ENCODE measurements around the gene ZNF69.
"Not testable (repeated sequence)": the region's sequence is repeated elsewhere in the genome, so short reads cannot be mapped to it uniquely, and the experiment has no call there.

The ZNF69 gene

DNA sequence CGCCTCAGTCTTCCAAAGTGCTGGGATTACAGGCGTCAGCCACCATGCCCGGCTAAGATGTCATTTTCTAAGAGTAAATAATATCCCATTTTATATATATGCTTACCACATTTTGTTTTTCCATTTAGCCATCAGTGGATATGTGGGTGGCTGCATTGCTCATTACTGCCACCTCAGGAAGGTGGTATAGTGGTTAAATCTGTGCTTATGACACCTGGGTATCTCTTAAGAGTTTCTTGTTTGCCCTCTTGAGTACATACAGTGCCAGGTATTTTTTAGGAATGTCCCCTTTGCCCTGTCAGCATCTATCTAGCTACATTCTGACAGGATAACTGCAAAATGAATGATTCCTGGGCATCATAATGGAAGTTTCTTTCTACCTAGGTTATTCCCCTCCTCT is 14.6 kb downstream of the ZNF69 start:
- DNase-seq = no peak

DNA sequence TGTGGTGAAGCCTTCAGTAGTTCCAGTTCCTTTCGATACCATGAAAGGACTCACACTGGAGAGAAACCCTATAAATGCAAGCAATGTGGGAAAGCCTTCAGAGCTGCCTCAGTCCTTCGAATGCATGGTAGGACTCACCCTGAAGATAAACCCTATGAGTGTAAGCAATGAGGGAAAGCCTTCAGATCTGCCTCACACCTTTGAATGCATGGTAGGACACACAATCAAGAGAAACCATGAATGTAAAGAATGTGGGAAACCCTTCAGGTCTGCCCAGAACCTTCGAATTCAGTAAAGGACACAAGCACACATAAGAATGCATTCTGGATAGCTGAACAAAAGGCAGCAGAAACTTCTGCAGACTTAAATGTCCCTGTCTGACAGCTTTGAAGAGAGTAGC is 18.3 kb downstream of the ZNF69 start:
- no peak for DNase-seq

DNA sequence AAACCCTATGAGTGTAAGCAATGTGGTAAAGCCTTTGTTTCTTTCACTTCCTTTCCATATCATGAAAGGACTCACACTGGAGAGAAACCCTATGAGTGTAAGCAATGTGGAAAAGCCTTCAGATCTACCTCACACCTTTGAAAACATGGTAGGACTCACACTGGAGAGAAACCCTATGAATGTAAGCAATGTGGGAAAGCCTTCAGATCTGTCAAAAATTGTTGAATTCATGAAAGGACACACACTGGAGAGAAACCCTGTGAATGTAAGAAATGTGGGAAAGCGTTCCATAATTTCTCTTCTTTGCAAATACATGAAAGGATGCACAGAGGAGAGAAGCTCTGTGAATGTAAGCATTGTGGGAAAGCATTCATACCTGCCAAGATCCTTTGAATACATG is 24.4 kb downstream of the ZNF69 start:
- not testable (repeated sequence) for DNase-seq

DNA sequence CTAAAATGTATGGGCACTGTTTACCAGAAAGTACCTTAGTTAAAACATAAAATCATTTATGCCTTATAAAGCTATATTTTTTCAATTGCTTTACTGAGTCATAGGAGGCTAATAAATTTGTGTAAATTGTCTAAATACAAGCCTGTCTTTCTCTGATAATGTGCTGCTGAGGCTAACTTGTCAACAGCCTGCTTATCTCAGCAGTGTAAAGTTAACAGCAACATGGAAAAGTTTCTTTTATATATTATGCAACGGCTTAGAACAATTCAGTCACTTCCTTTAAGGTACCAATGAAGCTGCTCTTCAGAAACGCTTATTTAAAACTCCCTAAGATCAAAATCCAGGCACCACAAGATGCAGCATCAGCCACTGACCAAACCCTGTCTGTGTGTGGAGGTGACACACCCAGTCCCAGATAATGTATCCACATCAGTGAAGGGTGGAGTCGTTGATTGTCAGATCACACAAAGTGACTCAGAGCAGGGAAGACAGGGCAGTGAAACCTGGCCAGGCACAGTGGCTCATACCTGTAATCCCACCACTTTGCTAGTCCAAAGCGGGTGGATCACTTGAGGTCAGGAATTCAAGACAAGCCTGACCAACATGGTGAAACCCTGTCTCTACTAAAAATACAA is 27.0 kb downstream of the ZNF69 start:
- DNase-seq = not testable (repeated sequence)

DNA sequence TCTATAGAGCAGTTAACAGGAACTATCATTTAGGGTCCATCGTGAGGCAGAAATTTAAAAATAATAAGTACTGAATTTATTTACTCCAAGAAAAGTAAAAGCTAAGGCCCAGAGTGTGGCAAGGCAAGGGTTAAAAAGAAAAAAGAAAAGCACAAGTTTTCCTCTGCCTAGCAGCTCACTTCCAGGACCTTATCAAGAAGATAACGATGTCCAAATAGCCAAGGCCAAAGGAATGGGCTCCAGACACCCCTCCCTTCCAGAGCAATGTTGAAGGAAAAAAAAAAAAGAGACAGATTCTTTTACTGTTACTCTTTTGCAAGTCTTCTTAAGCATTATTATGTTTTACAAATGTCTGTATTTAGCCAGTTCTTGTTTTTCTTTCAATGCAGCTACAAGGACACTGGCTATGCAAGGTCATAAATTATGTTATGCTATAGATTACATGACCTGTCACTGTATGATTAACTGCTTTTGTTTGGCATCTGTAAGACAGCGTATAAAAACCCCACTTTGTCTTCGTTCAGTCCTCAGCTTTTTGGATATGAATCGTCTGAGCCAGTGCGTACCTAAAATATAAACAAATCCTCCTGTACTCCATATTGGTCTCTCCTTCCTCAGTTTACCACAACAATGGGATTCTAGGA is 34.4 kb downstream of the ZNF69 start:
- no peak for DNase-seq

DNA sequence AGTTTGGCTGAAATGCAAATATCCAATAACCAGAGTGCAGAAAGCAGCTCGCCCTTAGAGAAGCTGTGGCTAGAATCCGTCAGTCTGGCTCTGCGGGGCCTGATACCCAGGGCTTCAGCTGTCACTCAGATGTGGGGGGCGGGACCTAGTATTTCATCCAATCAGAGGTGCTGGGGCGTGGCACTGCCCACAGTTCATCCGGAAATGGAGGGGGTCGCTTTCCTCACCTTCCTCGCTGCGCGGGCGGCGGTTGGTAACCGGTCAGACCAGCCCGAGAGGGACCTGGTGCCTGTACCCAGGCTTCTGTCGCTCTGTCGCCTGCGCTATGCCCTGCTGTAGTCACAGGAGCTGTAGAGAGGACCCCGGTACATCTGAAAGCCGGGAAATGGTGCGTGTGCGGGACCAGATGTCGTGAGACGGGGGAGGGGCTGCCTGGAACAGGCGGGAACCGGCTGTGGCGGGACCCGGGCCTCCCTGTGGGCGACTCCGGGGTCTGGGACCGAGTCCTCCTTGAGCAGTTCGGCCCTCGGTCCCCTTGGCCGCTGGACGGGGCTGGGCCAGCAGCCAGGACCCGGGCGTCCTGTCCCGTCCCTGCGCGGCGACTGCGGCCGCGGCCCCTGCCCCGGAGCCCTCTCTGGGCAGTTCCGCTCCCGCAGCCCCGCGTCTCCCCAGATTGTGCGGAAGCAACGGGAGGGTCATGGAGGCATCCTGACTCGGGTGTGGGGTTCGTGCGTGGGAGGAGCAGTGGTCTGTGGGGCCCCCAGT is 37.5 kb downstream of the ZNF69 start, which contains the start of gene ZNF700:
ZNF700 (plus strand) TSS at position 222 of the 765 bp plus-strand sequence; CDS start at position 326, 104 bp downstream.
- peak; percentile 92 for DNase-seq

DNA sequence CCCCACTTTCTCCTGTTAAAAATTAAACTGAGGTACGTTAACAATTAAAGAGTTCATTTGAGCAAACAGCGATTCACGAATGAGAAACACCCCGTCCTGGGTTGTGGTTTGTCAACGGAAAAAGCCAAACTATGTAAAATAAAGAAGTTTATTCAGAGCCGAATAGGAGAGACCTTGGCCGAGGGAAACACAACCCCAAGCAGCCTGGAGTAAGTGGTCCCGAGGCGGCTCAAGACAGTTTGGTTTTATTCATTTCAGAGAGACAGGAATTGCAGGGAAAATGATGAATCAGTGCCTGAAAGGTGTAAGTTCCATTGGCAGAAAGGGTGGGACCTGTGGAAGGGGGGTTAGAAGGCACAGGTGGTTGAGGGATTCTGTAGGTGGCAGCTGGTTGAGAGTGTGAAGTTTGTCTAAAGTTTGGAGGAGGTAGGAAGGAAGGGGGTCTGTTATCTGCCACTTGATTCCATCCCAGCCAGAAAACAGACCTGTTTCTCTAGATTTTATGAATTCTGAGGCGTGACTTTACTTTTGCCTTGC is 38.1 kb downstream of the ZNF69 start:
- DNase-seq = not testable (repeated sequence)

DNA sequence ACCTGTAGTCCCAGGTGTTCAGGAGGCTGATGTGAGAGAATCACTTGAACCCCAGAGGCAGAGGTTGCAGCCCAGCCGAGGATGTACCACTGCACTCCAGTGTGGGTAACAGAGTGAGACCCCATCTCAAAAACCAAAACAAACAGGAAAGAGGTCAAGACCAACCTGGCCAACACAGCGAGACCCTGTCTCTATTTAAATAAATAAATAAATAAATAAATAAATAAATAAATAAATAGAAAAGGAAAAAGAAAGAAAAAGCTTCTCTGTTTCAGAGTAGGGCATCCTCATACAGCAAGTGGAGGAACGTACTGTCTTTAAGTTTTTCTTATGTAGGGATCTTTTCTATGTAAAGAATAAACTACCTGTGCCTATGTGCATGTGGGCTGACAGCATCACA is 39.6 kb downstream of the ZNF69 start:
- DNase-seq = no peak

DNA sequence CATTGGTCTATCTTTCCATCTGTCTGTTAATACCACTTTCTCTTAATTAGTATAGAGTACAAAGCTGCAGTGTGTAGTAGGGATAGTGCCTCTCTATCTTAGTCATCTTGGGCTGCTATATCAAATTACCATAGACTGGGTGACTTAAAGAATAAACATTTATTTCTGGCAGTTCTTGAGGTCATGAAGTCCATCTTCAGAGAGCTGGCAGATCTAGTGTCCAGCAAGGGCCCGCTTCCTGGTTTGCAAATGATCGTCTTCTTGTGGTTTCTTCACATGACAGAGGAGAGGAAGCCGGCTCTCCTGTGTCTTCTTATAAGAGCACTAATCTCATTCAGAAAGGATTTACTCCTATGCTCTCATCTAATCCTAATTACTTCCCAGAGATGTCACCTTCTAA is 43.5 kb downstream of the ZNF69 start:
- DNase-seq = no peak

DNA sequence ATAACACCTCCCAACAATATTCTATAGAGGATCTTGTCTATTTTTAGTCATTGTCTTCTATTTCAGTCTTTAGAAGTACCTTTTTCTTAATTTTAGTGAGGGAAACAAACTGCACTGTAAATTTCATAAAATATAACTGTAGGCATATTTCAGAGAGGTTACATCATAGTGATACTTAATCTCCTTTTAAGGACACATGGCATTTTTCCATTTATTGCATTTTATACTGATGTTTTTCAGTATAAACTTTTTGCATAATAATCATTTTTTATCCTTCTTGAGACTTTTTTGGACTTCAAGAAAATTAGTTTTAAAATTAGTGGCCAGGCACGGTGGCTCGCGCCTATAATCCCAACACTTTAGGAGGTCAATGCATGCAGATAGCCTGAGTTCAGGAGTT is 43.9 kb downstream of the ZNF69 start:
- no peak for DNase-seq

DNA sequence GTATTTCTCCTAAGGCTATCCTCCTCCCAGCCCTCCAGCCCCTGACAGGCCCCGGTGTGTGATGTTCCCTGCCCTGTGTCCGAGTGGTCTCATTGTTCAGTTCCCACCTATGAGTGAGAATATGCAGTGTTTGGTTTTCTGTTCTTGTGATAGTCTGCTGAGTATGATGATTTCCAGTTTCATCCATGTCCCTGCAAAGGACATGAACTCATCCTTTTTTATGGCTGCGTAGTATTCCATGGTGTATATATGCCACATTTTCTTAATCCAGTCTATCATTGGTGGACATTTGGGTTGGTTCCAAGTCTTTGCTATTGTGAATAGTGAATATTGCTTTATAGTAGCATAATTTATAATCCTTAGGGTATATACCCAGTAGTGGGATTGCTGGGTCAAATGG is 48.2 kb downstream of the ZNF69 start:
- not testable (repeated sequence) for DNase-seq

DNA sequence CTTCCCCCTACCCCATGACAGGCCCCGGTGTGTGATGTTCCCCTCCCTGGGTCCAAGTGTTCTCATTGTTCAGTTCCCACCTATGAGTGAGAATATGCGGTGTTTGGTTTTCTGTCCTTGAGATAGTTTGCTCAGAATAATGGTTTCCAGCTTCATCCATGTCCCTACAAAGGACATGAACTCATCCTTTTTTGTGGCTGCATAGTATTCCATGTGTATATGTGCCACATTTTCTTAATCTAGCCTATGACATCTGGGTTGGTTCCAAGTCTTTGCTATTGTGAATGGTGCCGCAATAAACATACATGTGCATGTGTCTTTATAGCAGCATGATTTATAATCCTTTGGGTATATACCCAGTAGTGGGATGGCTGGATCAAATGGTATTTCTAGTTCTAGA is 50.8 kb downstream of the ZNF69 start:
- not testable (repeated sequence) for DNase-seq

DNA sequence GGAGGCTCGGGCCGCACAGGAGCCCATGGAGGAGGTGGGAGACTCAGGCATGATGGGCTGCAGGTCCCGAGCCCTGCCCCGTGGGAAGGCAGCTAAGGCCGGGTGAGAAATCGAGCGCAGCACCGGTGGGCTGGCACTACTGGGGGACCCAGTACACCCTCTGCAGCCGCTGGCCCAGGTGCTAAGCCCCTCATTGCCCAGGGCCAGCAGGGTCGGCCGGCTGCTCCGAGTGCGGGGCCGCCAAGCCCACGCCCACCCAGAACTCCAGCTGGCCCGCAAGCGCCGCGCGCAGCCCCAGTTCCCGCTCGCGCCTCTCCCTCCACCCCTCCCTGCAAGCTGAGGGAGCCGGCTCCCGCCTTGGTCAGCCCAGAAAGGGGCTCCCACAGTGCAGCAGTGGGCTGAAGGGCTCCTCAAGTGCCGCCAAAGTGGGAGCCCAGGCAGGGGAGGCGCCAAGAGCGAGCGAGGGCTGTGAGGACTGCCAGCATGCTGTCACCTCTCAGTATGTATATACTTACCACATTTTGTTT is 53.8 kb downstream of the ZNF69 start:
- DNase-seq = not testable (repeated sequence)

DNA sequence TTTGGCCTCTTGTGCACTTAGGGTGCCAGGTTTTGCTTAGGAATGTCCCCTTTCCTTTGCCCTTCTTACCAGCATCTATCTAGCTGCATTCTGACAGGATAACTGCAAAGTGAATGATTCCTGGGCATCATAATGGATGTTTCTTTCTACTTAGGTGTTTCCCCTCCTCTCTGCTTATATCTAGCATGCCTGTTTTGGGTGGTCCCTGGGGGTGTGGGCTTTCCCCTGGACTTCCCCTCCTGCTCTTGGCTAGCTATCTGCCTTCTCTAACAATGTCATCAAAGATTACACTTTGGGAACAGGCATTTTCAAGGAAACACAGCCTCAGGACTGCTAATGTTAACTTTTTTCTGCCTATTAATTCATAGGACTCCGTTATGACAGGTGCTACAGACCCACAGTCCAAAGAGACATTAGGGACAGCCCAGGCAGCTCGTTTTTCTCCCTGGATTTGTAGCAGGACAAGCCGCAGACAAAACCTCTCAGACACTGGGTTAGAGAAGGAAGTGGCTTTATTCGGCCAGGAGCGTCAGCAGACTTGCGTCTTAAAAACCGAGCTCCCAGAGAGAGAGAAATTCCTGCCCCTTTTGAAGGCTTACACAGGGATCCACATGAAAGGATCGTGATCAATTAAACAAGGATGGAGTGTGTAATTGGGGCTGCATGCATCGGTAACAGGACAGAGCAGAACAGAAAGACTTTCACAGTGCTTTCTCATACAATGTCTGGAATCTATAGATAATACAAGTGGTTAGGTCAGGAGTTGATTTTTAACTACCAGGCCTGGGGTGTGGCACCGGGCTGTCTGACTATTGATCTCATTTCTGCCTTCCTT is 54.6 kb downstream of the ZNF69 start:
- DNase-seq = no peak

DNA sequence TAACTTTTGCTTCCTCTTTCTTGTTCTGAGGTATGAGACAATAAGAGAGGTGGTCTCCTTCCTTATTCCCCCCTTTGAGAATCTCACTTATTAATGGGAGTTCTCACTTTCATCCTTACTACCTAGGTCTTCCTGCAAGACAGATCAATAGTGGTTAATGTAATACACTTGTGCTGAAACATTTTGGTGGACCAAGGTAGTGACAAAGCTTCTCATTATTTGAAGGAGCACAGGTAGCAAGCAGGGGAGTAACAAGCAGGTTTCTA is 55.2 kb downstream of the ZNF69 start:
- DNase-seq = no peak

DNA sequence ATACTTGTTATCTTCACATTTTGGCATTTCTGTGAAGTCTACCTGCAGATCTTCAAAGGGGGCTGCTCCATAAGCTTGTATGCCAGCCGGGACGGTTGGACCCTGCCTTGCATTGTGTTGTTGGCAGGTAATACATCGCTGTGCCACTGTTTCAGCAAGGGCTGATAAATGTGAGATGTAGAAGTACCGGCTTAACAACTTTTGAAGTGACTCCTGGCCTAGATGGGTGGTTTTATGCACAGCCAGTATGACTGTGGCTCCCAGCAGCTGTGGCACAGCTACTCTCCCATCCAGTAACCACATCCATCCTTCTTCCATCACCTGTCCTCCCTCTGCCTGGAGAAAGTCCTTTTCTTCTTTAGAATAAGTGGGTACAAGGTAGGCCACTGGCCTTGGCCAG is 57.1 kb downstream of the ZNF69 start:
- DNase-seq = no peak

DNA sequence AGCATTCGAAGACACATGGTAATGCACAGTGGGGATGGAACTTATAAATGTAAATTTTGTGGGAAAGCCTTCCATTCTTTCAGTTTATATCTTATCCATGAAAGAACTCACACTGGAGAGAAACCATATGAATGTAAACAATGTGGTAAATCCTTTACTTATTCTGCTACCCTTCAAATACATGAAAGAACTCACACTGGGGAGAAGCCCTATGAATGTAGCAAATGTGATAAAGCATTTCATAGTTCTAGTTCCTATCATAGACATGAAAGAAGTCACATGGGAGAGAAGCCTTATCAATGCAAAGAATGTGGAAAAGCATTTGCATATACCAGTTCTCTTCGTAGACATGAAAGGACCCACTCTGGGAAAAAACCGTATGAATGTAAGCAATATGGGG is 61.1 kb downstream of the ZNF69 start:
- DNase-seq = no peak

DNA sequence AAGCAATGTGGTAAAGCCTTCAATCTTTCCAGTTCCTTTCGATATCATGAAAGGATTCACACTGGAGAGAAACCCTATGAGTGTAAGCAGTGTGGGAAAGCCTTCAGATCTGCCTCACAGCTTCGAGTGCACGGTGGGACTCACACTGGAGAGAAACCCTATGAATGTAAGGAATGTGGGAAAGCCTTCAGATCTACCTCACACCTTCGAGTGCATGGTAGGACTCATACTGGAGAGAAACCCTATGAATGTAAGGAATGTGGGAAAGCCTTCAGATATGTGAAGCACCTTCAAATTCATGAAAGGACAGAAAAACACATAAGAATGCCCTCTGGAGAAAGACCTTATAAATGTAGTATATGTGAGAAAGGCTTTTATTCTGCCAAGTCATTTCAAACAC is 61.6 kb downstream of the ZNF69 start:
- DNase-seq = peak; percentile 18

DNA sequence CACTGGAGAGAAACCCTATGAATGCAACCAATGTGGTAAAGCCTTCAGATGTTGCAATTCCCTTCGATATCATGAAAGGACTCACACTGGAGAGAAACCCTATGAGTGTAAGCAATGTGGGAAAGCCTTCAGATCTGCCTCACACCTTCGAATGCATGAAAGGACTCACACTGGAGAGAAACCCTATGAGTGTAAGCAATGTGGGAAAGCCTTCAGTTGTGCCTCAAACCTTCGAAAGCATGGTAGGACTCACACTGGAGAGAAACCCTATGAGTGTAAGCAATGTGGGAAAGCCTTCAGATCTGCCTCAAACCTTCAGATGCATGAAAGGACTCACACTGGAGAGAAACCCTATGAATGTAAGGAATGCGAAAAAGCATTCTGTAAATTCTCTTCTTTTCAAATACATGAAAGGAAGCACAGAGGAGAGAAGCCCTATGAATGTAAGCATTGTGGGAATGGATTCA is 62.1 kb downstream of the ZNF69 start:
- DNase-seq = not testable (repeated sequence)

DNA sequence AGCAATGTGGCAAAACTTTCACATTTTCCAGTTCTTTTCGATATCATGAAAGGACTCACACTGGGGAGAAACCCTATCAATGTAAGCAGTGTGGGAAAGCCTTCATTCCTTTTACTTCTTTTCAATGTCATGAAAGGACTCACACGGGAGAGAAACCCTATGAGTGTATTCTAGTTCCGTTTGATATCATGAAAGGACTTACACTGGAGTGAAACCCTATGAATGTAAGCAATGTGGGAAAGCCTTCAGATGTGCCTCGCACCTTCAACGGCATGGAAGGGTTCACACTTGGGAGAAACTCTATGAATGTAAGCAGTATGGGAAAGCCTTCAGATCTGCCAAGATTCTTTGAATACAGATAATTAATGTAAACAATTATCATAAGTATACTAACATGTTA is 62.7 kb downstream of the ZNF69 start:
- DNase-seq = no peak

Data from fibroblast of skin of right biceps (primary cell).